Islet precursor cell (in vitro differentiated cells): Measurements from ENCODE around the gene ANXA4.

ENCODE experiments used
- DNase-seq: peaks from one replicate; pipeline ENCODE4 v3.0.0-alpha.2; 2018

ANXA4 gene

GRCh38 chr2:69863298-69863697 is 121.4 kb downstream of the ANXA4 start:
- no peak for DNase-seq
